ENCODE data around the gene SORCS2. TPM values are rescaled to one million over a fixed set of nuclear protein-coding genes. Genes with fewer than 3 reads are reported as not detected.

SORCS2 gene
- total and polyA plus RNA-seq, 2 of the 8 experiments (the other 6 are each of a cell fraction or from before 2014, with no cell fraction given) = 0.36 to 1.8 TPM

- TF ChIP-seq, protein P1, sequence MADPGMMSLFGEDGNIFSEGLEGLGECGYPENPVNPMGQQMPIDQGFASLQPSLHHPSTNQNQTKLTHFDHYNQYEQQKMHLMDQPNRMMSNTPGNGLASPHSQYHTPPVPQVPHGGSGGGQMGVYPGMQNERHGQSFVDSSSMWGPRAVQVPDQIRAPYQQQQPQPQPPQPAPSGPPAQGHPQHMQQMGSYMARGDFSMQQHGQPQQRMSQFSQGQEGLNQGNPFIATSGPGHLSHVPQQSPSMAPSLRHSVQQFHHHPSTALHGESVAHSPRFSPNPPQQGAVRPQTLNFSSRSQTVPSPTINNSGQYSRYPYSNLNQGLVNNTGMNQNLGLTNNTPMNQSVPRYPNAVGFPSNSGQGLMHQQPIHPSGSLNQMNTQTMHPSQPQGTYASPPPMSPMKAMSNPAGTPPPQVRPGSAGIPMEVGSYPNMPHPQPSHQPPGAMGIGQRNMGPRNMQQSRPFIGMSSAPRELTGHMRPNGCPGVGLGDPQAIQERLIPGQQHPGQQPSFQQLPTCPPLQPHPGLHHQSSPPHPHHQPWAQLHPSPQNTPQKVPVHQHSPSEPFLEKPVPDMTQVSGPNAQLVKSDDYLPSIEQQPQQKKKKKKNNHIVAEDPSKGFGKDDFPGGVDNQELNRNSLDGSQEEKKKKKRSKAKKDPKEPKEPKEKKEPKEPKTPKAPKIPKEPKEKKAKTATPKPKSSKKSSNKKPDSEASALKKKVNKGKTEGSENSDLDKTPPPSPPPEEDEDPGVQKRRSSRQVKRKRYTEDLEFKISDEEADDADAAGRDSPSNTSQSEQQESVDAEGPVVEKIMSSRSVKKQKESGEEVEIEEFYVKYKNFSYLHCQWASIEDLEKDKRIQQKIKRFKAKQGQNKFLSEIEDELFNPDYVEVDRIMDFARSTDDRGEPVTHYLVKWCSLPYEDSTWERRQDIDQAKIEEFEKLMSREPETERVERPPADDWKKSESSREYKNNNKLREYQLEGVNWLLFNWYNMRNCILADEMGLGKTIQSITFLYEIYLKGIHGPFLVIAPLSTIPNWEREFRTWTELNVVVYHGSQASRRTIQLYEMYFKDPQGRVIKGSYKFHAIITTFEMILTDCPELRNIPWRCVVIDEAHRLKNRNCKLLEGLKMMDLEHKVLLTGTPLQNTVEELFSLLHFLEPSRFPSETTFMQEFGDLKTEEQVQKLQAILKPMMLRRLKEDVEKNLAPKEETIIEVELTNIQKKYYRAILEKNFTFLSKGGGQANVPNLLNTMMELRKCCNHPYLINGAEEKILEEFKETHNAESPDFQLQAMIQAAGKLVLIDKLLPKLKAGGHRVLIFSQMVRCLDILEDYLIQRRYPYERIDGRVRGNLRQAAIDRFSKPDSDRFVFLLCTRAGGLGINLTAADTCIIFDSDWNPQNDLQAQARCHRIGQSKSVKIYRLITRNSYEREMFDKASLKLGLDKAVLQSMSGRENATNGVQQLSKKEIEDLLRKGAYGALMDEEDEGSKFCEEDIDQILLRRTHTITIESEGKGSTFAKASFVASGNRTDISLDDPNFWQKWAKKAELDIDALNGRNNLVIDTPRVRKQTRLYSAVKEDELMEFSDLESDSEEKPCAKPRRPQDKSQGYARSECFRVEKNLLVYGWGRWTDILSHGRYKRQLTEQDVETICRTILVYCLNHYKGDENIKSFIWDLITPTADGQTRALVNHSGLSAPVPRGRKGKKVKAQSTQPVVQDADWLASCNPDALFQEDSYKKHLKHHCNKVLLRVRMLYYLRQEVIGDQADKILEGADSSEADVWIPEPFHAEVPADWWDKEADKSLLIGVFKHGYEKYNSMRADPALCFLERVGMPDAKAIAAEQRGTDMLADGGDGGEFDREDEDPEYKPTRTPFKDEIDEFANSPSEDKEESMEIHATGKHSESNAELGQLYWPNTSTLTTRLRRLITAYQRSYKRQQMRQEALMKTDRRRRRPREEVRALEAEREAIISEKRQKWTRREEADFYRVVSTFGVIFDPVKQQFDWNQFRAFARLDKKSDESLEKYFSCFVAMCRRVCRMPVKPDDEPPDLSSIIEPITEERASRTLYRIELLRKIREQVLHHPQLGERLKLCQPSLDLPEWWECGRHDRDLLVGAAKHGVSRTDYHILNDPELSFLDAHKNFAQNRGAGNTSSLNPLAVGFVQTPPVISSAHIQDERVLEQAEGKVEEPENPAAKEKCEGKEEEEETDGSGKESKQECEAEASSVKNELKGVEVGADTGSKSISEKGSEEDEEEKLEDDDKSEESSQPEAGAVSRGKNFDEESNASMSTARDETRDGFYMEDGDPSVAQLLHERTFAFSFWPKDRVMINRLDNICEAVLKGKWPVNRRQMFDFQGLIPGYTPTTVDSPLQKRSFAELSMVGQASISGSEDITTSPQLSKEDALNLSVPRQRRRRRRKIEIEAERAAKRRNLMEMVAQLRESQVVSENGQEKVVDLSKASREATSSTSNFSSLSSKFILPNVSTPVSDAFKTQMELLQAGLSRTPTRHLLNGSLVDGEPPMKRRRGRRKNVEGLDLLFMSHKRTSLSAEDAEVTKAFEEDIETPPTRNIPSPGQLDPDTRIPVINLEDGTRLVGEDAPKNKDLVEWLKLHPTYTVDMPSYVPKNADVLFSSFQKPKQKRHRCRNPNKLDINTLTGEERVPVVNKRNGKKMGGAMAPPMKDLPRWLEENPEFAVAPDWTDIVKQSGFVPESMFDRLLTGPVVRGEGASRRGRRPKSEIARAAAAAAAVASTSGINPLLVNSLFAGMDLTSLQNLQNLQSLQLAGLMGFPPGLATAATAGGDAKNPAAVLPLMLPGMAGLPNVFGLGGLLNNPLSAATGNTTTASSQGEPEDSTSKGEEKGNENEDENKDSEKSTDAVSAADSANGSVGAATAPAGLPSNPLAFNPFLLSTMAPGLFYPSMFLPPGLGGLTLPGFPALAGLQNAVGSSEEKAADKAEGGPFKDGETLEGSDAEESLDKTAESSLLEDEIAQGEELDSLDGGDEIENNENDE (IDR thresholded peaks at IDR 0.05; ENCODE audit: insufficient replicate concordance, low read length) = no peak
- TF ChIP-seq RAD21 (IDR thresholded peaks at IDR 0.05 in 1 of 2, conservative IDR thresholded peaks at IDR 0.05 in 1 of 2; ENCODE audit: low read depth in 2 of 2, low read length in 2 of 2) = no peak
- no peak for TF ChIP-seq EP300 (IDR thresholded peaks at IDR 0.05; ENCODE audit: borderline replicate concordance in 1 of 2, low read depth in 2 of 2, low read length in 2 of 2)
- TF ChIP-seq, protein P2, sequence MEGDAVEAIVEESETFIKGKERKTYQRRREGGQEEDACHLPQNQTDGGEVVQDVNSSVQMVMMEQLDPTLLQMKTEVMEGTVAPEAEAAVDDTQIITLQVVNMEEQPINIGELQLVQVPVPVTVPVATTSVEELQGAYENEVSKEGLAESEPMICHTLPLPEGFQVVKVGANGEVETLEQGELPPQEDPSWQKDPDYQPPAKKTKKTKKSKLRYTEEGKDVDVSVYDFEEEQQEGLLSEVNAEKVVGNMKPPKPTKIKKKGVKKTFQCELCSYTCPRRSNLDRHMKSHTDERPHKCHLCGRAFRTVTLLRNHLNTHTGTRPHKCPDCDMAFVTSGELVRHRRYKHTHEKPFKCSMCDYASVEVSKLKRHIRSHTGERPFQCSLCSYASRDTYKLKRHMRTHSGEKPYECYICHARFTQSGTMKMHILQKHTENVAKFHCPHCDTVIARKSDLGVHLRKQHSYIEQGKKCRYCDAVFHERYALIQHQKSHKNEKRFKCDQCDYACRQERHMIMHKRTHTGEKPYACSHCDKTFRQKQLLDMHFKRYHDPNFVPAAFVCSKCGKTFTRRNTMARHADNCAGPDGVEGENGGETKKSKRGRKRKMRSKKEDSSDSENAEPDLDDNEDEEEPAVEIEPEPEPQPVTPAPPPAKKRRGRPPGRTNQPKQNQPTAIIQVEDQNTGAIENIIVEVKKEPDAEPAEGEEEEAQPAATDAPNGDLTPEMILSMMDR (IDR thresholded peaks at IDR 0.05; ENCODE audit: control extremely low read depth in 1 of 3, insufficient read depth in 1 of 3, low read depth in 1 of 3, low read length in 3 of 3) = no peak
- no peak for TF ChIP-seq RXRA (IDR thresholded peaks at IDR 0.05; ENCODE audit: insufficient read depth, low read depth, low read length)
- no peak for TF ChIP-seq BACH1 (IDR thresholded peaks at IDR 0.05; ENCODE audit: low read length)
- no peak for TF ChIP-seq SIN3A (conservative IDR thresholded peaks at IDR 0.05 in 1 of 2, IDR thresholded peaks at IDR 0.05 in 1 of 2; ENCODE audit: low read depth in 1 of 2, low read length in 2 of 2)
- no peak for TF ChIP-seq SP1 (IDR thresholded peaks at IDR 0.05; ENCODE audit: low read depth, low read length)
These were observed 347.9 kb downstream of the SORCS2 start (continued) for GRCh38 chr4:7540206-7540605.
